ENCODE measurements around the gene HCN2. TPM values are rescaled to one million over a fixed set of nuclear protein-coding genes. Genes with fewer than 3 reads are reported as not detected.

Gene HCN2
- total RNA-seq, 2 donors from 2014 or later: 0.58 to 0.98 TPM

DNA sequence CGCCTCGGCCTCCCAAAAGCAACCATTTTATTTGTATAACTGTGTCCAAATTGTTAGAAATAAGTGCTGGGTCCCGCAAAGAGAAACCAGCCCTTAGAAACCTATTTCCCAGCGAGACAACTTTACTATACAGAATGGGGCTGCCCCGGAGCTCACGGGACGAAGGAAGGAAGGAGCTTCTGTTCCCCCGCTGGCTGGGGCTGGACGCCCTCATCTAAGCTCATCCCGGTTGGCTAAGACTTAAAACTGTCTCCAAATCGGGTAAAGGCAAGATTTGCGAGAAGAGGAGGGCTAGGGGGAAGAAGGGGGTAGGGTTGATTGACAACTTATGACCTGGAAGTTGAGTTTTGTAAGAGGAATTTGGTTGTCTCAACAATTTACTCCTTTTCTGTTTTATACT lies 29.6 kb upstream of the HCN2 start:
- no peaks in the 10 kb centered on the region for H3K4me1 Mint-ChIP-seq
- H3K9me3 Mint-ChIP-seq: no peaks in the 10 kb centered on the region
- no peak overlapping the region for H3K4me3 Mint-ChIP-seq
- no peaks in the 10 kb centered on the region for H3K27me3 Mint-ChIP-seq
- no peak overlapping the region for H3K27ac Mint-ChIP-seq
- ATAC-seq (replicated peaks): no peak
- H3K36me3 Mint-ChIP-seq (ENCODE audit: low read depth): no peaks in the 10 kb centered on the region

DNA sequence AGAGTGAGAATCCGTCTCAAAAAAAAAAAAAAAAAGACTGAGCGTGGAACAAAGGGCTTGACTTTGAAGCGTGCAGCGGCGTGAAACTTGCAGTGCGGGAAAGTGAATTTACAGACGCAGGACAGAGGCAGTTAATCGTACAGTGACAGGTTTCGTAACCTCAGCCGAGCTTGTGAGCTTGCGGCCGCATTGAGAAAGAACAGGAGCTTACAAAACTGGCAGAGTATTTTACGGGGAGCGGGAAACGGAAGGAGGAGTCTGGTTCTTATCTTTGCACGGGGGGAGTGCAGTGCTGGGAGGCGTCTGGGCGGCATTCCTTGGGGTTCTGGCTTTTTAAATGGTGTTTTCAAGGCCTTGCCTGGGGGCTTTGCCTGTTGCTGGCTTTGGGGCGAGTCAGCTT lies 23.3 kb upstream of the HCN2 start:
- Mint-ChIP-seq H3K9me3 (no peaks in the 10 kb centered on the region), H3K4me1 (peaks cover 6% of the 10 kb centered on the region), H3K4me3 (no peak overlapping the region), H3K27ac (no peak overlapping the region), H3K36me3 (ENCODE audit: low read depth) (peaks cover 6% of the 10 kb centered on the region), H3K27me3 (no peaks in the 10 kb centered on the region)
- ATAC-seq (replicated peaks): no peak

DNA sequence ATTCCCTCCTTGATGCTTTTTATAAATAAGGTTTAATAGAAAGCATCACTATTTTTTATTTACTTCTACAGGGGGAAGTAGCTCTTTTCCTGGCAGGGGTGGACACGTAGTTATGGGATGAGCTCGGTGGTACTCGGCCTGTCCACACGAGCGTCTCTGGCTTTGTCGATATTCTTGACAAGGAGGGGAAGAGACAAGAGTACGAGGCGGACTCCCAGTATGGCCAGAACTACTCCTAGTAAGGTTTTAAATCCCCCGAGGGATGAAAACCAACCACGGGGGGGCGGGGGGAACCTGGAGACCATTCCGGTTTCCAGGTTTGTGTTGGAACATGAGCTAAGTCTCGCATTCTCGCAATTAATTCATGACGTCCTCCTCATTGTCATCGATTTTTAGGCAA lies 22.8 kb upstream of the HCN2 start:
- Mint-ChIP-seq H3K4me3 (no peak overlapping the region), H3K27me3 (no peaks in the 10 kb centered on the region), H3K9me3 (no peaks in the 10 kb centered on the region), H3K4me1 (peaks cover 6% of the 10 kb centered on the region), H3K27ac (no peak overlapping the region), H3K36me3 (ENCODE audit: low read depth) (peaks cover 6% of the 10 kb centered on the region)
- ATAC-seq (replicated peaks): no peak

DNA sequence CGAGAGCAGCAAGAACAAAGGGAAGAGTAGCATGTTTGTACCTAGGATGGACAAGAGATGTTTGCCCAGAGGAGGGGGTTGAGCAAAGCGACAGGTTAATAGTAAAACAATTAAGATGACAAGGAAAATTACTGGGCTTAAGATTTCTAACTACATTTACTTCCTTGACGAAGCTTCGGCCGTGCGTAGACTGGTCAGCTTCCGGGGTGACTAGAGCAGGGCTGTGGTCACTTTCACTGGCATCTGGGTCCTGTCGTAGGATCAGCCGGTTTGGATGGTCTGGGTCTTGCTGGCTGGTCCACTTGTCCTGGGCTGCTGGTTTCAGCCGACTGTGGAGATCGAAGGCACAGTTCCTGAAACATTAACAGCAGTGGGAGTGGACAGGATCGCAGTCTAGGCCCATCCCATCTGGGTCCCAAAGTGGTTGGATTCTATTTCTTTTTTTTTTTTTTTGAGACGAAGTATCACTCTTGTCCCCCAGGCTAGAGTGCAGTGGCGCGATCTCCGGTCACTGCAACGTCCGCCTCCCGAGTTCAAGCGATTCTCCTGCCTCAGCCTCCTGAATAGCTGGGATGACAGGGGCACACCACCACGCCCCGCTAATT lies 22.3 kb upstream of the HCN2 start:
- Mint-ChIP-seq H3K9me3 (no peaks in the 10 kb centered on the region), H3K27me3 (no peaks in the 10 kb centered on the region), H3K36me3 (ENCODE audit: low read depth) (peaks cover 6% of the 10 kb centered on the region), H3K27ac (no peak overlapping the region), H3K4me1 (peaks cover 6% of the 10 kb centered on the region), H3K4me3 (no peak overlapping the region)
- no peak for ATAC-seq (replicated peaks)

DNA sequence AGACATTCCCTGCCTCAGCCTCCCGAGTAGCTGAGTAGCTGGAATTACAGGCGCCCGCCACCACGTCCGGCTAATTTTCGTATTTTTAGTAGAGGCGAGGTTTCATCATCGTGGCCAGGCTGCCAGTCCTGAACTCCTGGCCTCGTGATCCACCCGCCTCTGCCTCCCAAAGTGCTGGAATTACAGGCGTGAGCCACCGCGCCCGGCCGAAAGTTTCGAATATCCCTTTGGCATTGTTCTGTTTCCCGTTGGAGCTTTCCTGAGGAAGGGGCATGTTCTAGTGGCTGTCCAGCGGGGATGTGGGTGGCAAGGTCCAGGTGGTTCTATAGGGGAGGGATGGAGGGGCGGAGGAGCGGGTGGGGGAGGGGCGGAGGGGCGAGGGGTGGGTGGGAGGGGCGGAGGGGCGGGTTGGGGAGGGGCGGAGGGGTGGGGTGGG lies 19.4 kb upstream of the HCN2 start:
- ATAC-seq (replicated peaks): no peak
- H3K4me3 Mint-ChIP-seq: peak overlapping the region; percentile 99

DNA sequence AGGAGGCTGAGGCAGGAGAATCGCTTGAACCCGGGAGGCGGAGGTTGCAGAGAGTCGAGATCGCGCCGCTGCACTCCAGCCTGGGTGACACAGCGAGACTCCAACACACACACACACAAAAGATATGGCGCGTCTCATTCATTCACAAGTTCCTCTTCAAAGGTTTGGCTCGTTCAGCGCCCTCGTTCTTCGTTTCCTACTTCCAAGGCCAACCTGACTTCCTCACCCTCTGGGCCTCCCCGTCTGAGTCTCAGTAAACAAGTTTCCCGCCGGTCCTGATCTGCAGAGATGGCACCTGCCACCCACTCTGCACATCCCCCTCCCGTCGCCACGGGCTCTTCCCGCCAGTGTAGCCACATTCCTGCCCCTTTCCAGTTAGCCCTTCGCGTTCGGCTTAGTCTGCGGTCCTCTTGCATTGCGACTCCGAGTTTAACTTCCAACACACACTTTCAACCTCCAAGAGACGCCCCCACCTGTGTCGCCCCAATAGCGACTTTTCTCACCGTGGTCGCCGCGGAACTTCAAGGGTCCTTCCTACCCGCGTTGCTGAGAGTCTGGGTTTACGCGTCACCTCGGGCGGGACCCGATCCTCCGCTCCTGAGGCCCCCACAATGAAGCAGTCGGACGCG lies 18.6 kb upstream of the HCN2 start:
- Mint-ChIP-seq H3K27ac (peak overlapping the region; percentile 97), H3K9me3 (no peaks in the 10 kb centered on the region), H3K36me3 (ENCODE audit: low read depth) (peaks cover 12% of the 10 kb centered on the region), H3K27me3 (no peaks in the 10 kb centered on the region), H3K4me3 (peak overlapping the region; percentile 99), H3K4me1 (peaks cover 12% of the 10 kb centered on the region)
- peak; percentile 32 for ATAC-seq (replicated peaks)

More for the DNA sequence above, 19.4 kb upstream of the HCN2 start:
- peaks cover 12% of the 10 kb centered on the region for H3K36me3 Mint-ChIP-seq (ENCODE audit: low read depth)
- H3K27ac Mint-ChIP-seq: no peak overlapping the region
- no peaks in the 10 kb centered on the region for H3K27me3 Mint-ChIP-seq
- peaks cover 12% of the 10 kb centered on the region for H3K4me1 Mint-ChIP-seq
- no peaks in the 10 kb centered on the region for H3K9me3 Mint-ChIP-seq

DNA sequence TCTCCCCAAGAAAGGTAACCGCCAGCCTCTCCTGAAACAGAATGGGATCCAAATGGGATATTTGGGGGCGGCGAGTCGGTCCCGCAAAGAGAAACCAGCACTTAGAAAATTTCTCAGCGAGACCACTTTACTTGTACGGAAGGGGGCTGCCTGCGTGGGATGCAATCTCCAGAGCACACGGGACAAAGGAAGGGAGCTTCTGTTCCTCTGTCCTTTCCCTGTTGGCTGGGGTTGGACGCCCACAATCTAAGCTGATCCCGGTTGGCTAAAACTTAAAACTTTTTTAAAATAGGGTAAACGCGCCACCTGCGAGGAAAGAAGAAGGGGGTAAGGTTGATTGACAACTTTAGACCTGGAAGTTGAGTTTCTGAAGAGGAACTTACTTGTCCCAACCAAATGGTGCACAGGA lies 18.1 kb upstream of the HCN2 start:
- Mint-ChIP-seq H3K36me3 (ENCODE audit: low read depth) (peaks cover 16% of the 10 kb centered on the region), H3K27me3 (no peaks in the 10 kb centered on the region), H3K27ac (peak overlapping the region; percentile 97), H3K9me3 (no peaks in the 10 kb centered on the region), H3K4me3 (peak overlapping the region; percentile 99), H3K4me1 (peaks cover 12% of the 10 kb centered on the region)
- ATAC-seq (replicated peaks): no peak

DNA sequence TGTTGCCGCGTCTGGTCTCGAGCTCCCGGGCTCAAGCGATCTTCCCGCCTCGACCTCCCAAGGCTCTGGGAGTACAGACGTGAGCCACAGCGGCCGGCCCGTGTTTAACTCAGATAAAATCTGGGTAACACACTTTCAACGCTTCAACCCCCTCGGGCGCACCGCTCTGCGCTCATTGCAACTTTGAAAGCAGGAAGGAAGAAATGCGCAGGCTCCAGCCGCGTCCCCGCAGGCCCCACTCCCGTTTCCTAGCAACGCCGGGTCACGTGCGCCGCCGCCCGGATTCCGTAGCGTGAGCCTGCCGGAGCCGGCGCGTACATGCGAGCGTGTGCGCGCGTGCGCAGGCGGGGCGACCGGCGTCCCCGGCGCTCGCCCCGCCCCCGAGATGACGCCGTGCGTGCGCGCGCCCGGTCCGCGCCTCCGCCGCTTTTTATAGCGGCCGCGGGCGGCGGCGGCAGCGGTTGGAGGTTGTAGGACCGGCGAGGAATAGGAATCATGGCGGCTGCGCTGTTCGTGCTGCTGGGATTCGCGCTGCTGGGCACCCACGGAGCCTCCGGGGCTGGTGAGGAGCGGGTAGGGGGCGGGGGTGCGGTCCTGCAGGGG lies 17.4 kb upstream of the HCN2 start, which contains the start of gene BSG:
TSS of gene BSG (plus strand) at position 457 of the 603 bp plus-strand sequence. CDS start at position 496, 39 bp downstream.
- Mint-ChIP-seq H3K4me3 (peak within 1 kb of the TSS; percentile 99), H3K27ac (peak within 1 kb of the TSS; percentile 97), H3K36me3 (ENCODE audit: low read depth) (peaks cover 20% of the 10 kb centered on the region), H3K4me1 (peaks cover 12% of the 10 kb centered on the region), H3K9me3 (no peaks in the 10 kb centered on the region), H3K27me3 (no peaks in the 10 kb centered on the region)
- peak; percentile 91 for ATAC-seq (replicated peaks)

DNA sequence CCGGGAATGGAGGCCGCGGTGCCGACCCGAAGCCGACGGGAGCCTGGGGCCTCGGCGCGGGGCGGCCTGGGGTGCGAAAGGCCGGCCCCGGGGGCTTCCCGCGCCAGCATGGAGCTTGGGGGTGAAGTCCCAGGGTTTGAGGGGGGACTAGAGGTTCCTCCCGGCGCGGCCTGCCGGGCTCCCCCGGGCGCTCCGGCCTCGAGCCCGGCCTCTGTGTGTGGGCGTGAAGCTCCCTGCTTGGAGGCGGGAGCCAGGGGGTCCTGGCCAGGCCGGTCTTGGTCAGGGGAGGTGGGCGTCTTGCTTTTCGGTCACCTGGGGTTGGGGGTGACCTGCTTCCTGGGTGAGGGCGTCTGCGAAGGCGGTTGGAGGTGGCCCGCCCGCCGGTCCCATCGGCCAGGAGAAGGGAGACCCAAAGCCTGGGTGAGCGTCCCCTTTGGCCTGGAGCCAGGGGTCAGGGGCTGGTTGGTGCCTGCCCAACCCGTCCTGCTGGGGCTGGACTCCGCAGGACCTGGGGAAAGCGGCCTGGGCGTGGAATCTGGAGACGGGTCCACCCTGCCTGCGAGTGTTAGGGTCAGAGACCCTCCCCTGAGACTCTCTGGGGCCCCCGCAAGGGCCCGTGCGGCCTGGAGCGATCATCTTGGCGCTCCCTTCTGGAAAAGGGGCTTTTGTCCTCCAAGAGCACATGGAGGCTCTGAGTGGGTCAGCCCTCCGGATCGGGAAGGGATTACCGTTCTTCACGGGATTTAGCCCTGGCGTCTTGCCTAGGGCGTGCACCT lies 16.8 kb upstream of the HCN2 start:
- Mint-ChIP-seq H3K9me3 (no peaks in the 10 kb centered on the region), H3K36me3 (ENCODE audit: low read depth) (peaks cover 21% of the 10 kb centered on the region), H3K27me3 (no peaks in the 10 kb centered on the region), H3K4me1 (peaks cover 12% of the 10 kb centered on the region), H3K27ac (peak overlapping the region; percentile 97), H3K4me3 (peak overlapping the region; percentile 99)
- ATAC-seq (replicated peaks): no peak

DNA sequence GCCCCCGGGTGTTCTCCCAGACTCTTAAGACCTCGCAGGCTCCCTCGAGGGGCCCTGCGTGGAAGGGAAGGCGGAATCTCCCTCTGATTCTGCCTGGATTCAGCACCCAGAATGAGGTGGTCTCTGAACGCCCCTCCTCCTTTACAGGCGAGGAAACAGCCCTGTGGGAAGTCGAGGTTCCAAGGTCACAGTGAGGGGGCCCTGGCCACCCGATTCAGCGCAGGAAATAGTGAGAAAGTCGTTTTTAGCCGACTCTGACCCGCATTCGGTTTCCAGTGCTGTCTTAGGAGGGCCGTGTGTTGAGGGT lies 16.2 kb upstream of the HCN2 start:
- Mint-ChIP-seq H3K4me3 (peak overlapping the region; percentile 99), H3K27ac (peak overlapping the region; percentile 97), H3K27me3 (no peaks in the 10 kb centered on the region), H3K4me1 (peaks cover 12% of the 10 kb centered on the region), H3K36me3 (ENCODE audit: low read depth) (peaks cover 27% of the 10 kb centered on the region), H3K9me3 (no peaks in the 10 kb centered on the region)
- ATAC-seq (replicated peaks): no peak

DNA sequence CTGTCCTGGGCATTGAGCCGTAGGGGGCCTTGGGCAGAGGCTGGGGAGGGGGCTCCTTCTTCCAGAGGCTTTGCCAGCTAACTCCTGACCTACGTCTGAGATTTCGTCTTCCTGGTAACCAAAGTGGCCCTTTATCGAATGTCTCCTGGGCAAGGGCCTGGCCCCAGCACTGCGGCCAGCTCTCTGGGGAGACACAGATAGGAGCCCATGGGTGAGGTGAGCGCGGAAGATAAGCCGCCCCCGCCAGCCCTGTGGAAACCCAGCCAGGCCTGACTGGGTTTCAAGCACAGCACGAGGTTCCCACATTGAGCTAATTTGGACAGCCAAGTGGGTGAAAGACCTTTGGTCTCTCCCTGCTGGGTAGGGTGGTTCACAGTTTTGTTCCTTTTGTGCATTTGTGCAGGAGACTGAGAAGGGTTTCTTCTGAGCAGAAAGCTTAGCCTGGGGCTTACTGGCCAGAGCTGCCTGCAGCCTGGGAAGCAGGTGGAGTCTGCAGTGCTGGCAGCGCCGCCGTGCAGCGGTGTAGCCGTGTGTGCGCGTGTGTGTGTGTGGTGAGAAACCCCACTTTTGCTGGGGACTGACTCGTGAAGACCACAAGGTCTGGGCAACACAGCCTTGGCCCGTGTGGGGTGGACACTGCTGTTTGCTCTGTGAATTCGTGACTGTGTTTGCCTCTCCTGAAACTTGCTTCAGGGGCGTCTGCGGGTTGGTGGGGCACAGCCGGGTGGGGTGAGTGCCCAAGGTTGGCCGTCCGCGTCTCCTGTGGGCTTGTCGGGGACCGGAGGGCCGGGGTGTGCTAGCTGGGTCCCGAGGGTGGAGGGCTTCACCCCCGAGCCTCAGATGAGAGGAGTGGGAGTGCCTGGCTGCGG lies 14.8 kb upstream of the HCN2 start:
- H3K9me3 Mint-ChIP-seq: no peaks in the 10 kb centered on the region
- peaks cover 29% of the 10 kb centered on the region for H3K36me3 Mint-ChIP-seq (ENCODE audit: low read depth)
- ATAC-seq (replicated peaks): no peak
- H3K4me3 Mint-ChIP-seq: peak overlapping the region; percentile 99
- H3K27ac Mint-ChIP-seq: no peak overlapping the region
- H3K27me3 Mint-ChIP-seq: no peaks in the 10 kb centered on the region
- peaks cover 12% of the 10 kb centered on the region for H3K4me1 Mint-ChIP-seq

DNA sequence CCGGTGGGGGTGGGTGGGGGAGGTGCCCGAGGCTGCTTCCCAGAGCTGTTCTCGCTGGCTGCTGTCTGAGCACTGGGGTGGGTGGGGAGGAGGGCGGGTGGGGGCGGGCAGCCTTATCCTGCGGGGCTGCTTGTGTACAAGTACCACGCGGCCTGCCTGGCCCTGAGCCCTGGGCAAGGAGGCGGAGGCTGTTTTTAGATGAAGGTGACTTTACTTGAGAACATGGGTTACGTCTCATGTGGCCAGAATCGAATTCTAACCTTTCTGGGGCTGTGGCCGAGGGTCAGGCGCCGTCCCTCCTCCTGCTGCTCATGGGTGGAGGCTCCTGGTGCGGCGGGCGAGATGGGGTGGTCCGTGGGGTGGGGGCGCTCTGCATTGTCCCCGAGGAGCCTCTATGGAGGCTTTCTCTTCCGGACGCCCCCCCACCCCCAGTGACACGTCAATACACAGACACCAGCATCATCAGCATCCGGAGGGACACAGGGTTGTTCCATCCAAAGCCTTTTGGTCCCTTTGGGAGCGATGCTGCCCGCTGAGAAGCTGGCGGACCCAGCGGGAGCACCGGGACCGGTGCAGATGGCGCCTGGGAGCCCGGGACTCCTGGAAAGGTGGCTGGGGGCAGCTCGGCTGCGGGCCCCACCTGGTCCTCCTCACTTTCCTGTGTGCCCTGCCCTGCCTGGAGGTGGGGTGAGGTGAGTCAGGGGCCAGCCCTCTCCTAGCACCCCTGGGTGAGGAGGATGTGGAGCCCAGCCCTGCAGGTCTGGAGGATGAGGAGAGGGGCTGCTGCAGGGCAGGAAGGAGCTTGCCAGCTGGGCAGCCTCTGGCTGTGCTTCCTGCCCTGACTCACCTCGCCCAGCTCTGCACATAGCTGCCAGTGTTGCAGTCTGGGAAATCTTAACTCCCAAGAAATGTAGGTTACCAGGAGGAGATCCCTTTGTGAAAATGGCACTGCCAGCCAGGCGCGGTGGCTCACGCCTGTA lies 13.9 kb upstream of the HCN2 start:
- H3K4me1 Mint-ChIP-seq: peaks cover 12% of the 10 kb centered on the region
- no peak overlapping the region for H3K4me3 Mint-ChIP-seq
- H3K27ac Mint-ChIP-seq: no peak overlapping the region
- no peaks in the 10 kb centered on the region for H3K27me3 Mint-ChIP-seq
- no peak for ATAC-seq (replicated peaks)
- H3K36me3 Mint-ChIP-seq (ENCODE audit: low read depth): peaks cover 36% of the 10 kb centered on the region
- no peaks in the 10 kb centered on the region for H3K9me3 Mint-ChIP-seq

DNA sequence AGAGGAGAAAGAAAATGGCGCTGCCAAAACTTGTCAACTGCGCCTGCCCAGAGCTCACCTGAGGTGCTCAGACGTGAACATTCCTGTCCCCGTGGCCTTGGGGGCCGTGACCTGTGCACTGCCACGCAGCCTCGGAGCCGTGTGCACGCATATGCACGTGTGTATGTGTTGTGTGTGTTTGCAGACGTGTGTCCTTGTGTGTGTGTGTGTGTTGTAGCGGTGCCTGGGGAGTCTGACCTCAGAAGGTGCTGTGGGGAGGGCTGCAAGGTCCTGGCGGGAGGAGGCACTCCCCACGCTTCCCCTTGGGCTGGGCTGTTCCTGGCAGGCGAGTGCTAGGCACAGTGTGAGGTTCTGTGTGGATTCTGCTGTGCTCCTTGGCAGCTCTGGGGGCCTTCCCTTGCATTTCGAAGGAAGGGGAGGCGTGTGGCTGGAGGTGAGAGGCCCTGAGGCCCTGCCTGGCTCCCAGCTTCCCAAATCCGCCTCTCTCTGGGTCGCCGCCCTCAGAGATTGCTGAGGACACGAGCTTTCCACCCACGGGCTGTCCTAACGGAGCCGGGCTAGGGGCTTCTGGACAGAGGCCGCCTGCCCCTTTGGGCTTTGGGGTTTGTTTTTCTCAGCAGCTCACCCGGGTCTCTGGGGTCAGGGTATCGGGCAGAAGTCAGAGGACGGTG lies 12.8 kb upstream of the HCN2 start:
- Mint-ChIP-seq H3K27ac (no peak overlapping the region), H3K27me3 (no peaks in the 10 kb centered on the region), H3K4me1 (peaks cover 6% of the 10 kb centered on the region), H3K9me3 (no peaks in the 10 kb centered on the region), H3K4me3 (no peak overlapping the region), H3K36me3 (ENCODE audit: low read depth) (peaks cover 30% of the 10 kb centered on the region)
- ATAC-seq (replicated peaks): no peak

All from activated T-helper 17 cell treated with anti-CD3 and anti-CD28 coated beads, Interleukin-2, amount 50 U/mL, for 72 hours (primary cell).